GOT3 (cell line): Measurements from ENCODE around the gene TMEM151B.

ENCODE experiments used
- DNase-seq: peaks from one replicate; lab custom pipeline; 2025; ENCODE audit warnings: mixed read lengths; lab: John Stamatoyannopoulos, UW

Gene TMEM151B

GRCh38 chr6:44250718-44251123, 19.5 kb upstream of the TMEM151B start:
- DNase-seq: no peak

DNA sequence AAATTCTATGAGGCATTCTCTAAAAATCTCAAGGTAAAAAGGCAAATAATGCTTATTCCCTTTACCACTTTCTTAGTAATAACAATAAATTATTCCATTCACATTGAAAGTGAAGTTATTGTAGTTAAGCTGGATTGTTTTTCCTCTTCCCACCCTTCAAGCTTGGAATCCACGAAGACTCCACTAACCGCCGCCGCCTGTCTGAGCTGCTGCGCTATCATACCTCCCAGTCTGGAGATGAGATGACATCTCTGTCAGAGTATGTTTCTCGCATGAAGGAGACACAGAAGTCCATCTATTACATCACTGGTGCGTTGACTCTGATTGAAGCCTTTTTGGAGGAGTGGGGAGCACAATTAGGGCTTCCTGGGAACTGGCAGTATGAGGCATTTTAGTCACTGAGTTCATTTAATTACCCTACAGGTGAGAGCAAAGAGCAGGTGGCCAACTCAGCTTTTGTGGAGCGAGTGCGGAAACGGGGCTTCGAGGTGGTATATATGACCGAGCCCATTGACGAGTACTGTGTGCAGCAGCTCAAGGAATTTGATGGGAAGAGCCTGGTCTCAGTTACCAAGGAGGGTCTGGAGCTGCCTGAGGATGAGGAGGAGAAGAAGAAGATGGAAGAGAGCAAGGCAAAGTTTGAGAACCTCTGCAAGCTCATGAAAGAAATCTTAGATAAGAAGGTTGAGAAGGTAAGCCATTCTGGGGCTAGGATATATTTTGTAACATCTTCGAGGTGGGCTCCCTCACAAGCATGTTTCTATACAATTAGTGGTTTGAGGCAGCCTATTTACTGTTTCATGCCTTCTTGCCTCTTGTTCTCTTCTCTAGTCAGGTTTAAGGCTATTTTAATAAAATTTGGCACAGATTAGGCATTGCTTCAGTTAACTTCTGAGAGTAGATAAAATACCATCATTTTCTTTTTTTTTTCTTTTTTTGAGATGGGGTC, 18.4 kb upstream of the TMEM151B start:
- no peak for DNase-seq

GRCh38 chr6:44253307-44254101, 16.7 kb upstream of the TMEM151B start:
- DNase-seq: peak; percentile 17

GRCh38 chr6:44254191-44255104, 15.8 kb upstream of the TMEM151B start:
- no peak for DNase-seq

GRCh38 chr6:44255105-44255808, 15.0 kb upstream of the TMEM151B start:
- DNase-seq: no peak

DNA sequence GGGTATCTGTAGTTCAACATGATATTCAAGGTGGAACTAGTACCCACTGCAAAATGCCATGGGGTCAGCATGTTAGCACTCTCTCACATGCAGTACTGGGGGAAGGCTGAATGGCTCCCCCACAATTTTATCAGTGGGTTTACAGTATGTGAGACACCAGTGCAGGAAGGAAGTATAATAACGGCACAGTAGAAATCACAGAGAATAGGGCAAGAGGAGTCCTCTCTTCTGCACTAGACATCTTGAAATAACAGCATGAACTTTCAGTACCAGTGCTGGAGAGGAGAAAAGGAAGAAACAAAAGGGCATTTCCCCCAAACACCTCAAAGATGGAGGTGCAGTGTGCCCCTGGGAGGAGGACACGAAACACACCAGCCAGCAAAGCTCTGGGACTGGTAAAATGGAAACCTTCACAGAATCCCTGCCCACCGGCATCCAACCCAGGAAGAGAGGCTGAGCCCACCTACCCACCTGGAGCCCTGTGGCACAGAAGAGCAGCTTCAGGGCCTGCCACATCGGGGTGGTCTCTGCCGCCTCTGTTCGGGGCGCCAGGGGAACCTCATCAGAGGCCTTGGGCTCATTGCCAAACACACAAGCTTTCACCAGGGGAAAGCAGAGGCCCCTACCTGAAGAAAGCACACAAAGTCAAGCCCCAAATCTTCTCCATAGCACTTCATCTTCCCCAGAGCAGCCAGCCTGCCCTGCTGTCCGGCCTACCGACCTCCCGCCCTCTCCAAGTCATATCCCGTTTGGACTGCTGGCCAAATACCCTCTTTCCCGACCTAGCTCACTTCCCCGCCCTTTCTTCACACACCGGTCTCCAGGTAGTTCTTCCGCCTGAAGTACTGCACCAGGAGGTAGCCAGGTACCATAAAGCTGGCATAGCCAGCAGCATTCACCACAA, 14.1 kb upstream of the TMEM151B start:
- DNase-seq: no peak

DNA sequence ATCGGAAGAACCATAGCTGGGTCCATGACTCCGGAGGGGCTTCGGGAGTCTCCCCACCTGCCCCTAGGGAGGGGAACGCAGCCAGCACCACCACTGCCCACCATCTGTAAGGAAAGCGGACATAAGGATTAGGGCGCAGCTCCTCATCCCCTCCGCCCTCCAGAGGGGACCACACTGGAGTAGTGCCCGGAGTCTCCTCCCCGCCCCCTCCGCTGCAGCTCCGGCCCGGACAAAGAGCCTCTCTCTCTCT, 13.6 kb upstream of the TMEM151B start:
- DNase-seq: no peak

DNA sequence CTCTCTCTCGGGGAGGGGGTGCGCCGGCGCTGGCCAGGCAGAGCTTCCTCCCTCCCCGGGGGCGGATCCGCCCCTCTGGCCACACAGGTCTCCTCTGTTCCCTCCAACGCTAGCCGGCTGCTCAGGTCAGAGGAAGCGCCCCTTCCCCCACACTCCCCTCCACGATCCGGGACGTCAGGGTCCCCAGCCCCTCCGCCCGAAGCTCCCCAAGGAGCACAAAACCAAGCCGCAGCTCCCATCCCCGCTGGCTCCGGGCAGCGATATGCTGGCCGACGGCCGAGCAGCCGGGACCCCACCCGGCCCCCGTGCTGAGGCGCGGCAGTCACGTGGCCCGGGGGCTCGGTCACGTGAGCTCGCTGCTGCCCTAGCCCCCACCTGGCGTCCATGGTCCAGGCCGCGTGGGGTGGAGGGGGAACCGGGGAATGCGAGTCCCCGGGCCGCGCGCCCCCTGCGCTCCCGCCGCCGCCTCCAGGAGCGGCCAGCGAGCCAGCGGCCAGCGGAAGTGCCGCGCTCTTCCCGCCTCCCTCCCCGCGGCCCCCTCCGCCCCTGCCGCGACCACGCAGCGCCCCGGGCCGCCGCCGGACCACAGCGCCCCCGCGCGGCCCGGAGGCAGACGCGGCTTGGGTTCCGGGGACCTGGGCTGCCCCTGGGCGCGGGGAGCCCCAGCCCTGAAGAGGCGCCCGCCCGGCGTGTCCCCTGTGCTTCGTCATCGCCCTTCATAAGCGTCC, 13.1 kb upstream of the TMEM151B start, which contains the start of gene SLC35B2:
Gene SLC35B2 (minus strand): TSS at position 504 of the 728 bp plus-strand sequence. CDS start 118 bp downstream, at position 386.
- peak; percentile 33 for DNase-seq

DNA sequence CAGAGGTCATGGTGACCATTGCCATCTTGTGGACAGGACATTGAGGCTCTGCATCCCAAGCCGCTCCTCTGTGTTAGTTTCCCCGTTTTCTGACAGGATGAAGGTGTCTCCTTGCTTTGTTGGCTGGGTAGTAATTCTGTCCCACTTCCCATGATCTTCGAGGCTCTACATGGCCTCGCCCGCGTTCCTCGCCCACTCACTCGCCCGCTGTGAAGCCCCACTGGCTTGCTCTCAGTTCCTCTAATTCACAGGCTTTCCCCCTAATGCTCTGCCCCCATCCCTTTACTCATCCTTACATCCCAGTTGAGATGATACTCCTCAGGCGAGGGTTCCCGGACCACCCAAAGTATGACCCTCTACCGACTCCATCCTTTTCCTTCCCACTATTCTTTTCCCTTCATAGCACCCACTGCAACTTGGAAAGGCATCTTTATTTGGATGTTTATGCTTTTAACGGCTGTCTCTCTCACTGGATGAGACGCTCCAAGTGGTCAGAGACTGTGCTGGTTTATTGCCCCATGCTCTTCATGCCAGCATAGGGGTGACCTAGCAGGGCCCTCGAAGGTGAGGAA, 12.4 kb upstream of the TMEM151B start:
- no peak for DNase-seq

DNA sequence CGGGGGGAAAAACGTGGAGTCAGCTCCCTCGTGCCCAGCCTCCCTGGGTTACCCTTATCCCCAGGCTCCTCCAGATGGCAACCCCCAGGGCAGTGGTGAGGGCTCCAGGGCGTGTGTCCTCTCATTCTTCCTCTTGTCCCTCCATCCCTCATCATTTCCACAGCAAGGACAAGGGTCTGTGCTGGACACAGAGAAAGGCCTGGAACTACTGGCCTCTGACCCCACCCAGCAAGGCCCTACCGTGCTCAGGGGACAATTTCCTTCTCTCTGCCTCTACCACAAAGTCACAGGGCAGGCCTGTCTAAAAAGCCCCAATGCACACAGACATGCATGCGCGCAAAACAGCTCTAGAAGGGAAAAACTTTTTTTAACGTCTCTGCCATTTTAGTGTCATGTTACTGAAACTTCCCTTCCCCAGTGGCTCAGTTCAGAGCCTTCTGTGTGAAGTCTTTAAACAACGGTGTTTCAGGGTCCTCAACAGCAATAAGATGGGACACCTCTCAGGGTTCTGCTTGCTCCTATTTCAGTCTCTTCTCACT, 11.9 kb upstream of the TMEM151B start:
- no peak for DNase-seq

DNA sequence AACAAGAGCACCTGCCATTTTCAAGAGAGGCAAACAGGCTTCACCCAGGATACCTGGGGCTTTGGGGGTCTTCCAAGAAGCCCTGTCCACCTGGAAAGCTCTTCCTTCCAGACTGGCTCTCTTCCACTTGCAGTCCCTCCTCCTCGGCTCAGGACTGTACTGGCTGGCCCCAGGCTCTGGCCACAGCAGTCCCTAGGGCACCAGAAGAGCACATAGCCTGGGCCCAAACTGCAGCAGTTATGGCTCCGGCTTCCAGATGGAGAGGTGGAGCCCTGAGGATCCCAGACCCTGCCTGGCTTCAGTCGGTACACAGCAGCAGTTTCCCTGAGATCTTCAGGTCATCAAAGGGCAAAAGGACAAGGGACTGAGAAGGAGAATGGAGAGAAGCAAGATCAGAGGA, 11.3 kb upstream of the TMEM151B start:
- DNase-seq: no peak

DNA sequence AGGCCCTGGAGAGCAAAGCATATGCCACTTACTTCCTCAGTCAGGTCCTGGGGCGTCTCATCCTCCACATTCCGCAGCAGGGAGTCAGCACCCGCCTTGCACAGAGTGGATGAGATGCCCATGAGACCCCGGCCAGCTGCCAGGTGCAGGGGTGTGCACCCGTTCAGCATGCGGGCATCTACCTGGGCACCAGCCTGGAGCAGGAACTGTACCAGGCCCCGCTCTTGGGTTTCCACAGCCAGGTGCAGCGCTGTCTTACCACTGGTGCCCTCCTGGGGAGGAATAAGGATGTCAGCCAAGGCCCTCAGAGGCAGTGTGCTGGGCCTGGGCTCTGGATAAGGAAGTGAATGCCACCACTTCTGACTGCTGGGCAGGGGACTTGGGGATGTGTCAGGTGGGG, 10.2 kb upstream of the TMEM151B start:
- DNase-seq: no peak

GRCh38 chr6:44260451-44261297, 9.6 kb upstream of the TMEM151B start:
- no peak for DNase-seq

- DNase-seq: no peak
These were observed 8.7 kb upstream of the TMEM151B start for GRCh38 chr6:44261581-44261980.

DNA sequence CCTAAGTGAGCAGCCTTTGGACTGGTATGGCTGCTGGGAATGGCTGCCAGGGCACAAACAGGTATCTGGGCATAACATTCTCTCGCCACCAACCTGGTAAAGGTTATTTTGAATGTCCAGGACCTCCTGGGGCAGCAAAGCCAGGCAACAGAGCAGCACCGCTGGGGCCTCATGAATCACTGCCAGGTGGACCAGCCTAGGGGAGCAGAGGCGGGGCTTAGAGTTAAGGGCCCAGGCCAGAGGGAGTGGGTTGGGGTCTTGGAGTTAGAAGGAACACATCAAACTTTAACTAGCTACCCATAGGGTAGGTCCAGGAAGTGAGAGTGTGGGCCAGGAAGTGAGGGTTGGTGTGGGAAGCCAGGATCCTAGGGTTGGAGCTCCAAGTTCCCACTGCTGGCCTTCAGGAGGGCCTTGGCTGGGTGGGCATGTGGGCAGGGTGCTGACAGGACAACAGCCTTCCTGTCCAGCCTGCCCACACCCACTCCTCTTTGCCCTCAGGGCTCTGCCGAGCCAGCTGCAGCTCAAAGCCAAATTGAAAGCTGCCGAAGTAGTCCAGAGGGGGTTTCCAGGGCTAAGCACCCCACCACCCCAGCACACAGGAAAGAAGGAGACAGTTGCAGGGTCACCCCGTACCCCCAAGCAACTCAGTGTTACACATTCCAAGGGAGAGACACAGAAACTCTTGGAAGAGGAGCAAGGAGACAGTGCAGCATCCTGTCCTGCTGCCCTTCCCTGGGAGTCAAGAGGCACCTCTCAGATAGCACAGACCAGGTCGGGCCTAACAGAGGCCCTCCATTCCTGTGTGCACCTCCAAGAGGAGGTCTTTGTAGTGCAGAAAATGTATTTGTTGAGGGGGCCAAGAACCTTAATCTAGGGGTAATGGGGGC, 7.5 kb upstream of the TMEM151B start:
- no peak for DNase-seq

DNA sequence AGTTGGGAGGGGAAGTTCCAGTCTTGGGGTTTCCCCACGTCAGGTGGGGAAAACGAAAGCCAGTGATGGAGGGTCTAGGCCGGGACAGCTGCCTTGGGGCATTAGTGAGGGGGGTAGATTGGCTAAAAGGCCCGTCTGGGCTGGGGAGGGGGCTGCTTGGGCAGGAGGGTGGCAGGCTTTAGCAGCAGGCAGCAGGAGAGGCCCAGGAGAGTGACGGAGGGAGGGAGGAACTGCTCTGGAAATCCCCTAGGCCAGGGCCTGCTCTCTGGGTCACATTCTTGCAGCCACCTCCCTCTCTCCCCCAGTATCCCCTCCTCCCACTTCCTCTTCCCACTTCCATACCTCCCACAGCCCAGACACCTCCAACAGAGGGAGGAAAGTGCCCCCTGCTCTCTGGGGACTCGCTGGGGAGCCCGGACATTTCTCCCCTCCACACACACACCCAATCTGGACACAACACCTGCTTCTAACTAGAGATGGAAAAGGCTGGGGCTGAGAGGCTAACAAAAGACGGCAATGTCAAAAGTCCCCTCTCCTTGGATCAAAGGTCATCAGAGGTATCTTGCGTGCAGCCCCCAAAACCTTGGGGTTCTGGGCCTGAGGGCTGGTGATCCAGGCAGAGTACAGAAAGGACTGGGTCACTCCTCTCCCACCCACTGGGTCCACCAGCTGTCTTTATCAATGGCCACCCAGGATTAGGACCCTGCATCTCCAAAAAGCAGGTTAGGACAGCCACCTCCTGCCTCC, 6.7 kb upstream of the TMEM151B start:
- DNase-seq: no peak
